GM18907 (cell line): ENCODE results near the gene ANKS1B.
A peak's percentile ranks its signal among the peaks of the same experiment; 100 is the strongest.
"Not testable (repeated sequence)": the region's sequence is repeated elsewhere in the genome, so short reads cannot be mapped to it uniquely, and the experiment has no call there.

Source experiments
- ATAC-seq: cut with Tn5 transposase; IDR thresholded peaks from one replicate; pipeline ENCODE4 v1.9.1; 2021; ENCODE audit warnings: mild to moderate bottlenecking, moderate library complexity; ENCODE audit not compliant: unreplicated experiment

Gene ANKS1B

GRCh38 chr12:99709619-99710018, 275.1 kb downstream of the ANKS1B start:
- ATAC-seq: no peak

- no peak for ATAC-seq
Measured at GRCh38 chr12:99709116-99709515, 275.6 kb downstream of the ANKS1B start.

GRCh38 chr12:99707883-99708282, 276.9 kb downstream of the ANKS1B start:
- no peak for ATAC-seq

GRCh38 chr12:99706736-99707473, 277.8 kb downstream of the ANKS1B start:
- ATAC-seq: no peak

GRCh38 chr12:99704458-99704857, 280.3 kb downstream of the ANKS1B start:
- ATAC-seq: no peak

- no peak for ATAC-seq
Measured at GRCh38 chr12:99704036-99704435, 280.7 kb downstream of the ANKS1B start.

GRCh38 chr12:99700032-99700431, 284.7 kb downstream of the ANKS1B start:
- ATAC-seq: no peak

GRCh38 chr12:99695050-99695449, 289.7 kb downstream of the ANKS1B start:
- ATAC-seq: peak; percentile 42

GRCh38 chr12:99686142-99686541, 298.6 kb downstream of the ANKS1B start:
- ATAC-seq: no peak

GRCh38 chr12:99680276-99680675, 304.5 kb downstream of the ANKS1B start:
- ATAC-seq: no peak

- ATAC-seq: no peak
Measured at GRCh38 chr12:99670635-99671034, 314.1 kb downstream of the ANKS1B start.

GRCh38 chr12:99658671-99659349, 325.9 kb downstream of the ANKS1B start:
- ATAC-seq: no peak

- ATAC-seq: no peak
Measured at GRCh38 chr12:99649551-99649950, 335.2 kb downstream of the ANKS1B start.

- ATAC-seq: no peak
Measured at GRCh38 chr12:99648183-99648582, 336.6 kb downstream of the ANKS1B start.

GRCh38 chr12:99647453-99647852, 337.3 kb downstream of the ANKS1B start, which contains the start of gene GARIN6:
GARIN6 (plus strand) TSS chr12:99647753; CDS start chr12:99648175, 422 bp downstream.
- no peak for ATAC-seq

GRCh38 chr12:99644629-99645028, 340.1 kb downstream of the ANKS1B start:
- no peak for ATAC-seq

GRCh38 chr12:99627459-99627858, 357.3 kb downstream of the ANKS1B start:
- ATAC-seq: no peak

- not testable (repeated sequence) for ATAC-seq
Measured at GRCh38 chr12:99624591-99624990, 360.1 kb downstream of the ANKS1B start.

- no peak for ATAC-seq
Measured at GRCh38 chr12:99620159-99620479, 364.6 kb downstream of the ANKS1B start.

GRCh38 chr12:99619389-99620158, 365.2 kb downstream of the ANKS1B start:
- peak; percentile 97 for ATAC-seq

- ATAC-seq: peak; percentile 20
Measured at GRCh38 chr12:99618657-99619056, 366.1 kb downstream of the ANKS1B start.

GRCh38 chr12:99611599-99611998, 373.1 kb downstream of the ANKS1B start:
- ATAC-seq: no peak
